ENCODE data around the gene KRTAP5-2.
A peak's percentile ranks its signal among the peaks of the same experiment; 100 is the strongest.
"Not testable (repeated sequence)": the region's sequence is repeated elsewhere in the genome, so short reads cannot be mapped to it uniquely, and the experiment has no call there.

KRTAP5-2 gene

DNA sequence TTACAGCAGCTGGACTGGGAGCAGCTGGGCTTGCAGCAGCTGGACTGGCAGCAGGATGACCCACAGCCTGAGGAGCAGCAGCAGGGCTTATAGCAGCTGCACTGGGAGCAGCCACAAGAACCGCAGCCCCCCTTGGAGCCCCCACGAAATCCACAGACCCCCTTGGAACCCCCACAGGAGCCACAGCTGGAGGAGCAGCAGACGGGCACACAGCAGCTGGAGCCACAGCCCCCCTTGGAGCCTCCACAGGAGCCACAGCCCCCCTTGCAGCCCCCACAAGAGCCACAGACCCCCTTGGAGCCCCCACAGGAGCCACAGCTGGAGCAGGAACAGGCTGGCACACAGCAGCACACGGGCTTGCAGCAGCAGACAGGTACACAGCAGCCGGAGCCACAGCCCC lies 9.8 kb upstream of the KRTAP5-2 start:
- H3K4me1 Mint-ChIP-seq: peaks cover 17% of the 10 kb centered on the region
- DNase-seq (ENCODE audit: low spot score in 2 of 2); H3K4me3 Mint-ChIP-seq; ATAC-seq (ENCODE audit: low read depth); H3K36me3 Mint-ChIP-seq; H3K9me3 Mint-ChIP-seq; H3K27ac Mint-ChIP-seq; H3K27me3 Mint-ChIP-seq: not testable (repeated sequence)

DNA sequence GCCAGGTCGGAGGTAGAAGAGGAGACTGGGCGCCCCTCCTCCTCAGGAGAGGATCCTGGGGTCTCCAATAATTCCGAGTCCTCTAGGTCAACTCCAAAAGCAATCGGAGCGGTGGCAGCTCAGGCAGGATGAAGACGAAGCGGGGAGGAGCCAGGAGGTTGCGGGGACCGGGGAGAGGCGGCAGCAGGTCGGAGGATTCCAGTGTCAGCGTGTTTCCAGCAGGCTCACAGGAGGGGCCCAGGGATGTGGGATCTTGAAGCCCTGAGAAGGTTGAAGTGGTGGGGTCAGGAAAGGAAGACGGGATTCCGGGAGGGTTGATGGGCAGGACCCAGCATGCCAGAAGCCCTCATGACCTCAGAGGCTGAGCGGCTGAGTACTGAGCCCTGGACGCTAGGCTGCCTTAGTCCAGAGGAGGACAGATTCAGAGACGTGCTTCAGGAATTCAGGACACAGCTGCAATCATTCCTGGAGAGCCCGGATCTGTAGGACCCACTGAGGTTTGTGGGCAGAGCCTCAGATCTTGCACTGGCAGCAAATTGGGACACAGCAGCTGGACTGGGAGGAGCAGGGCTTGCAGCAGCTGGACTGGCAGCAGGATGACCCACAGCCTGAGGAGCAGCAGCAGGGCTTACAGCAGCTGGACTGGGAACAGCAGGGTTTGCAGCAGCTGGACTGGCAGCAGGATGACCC lies 9.2 kb upstream of the KRTAP5-2 start:
- peaks cover 17% of the 10 kb centered on the region for H3K4me1 Mint-ChIP-seq
- not testable (repeated sequence) for ATAC-seq (ENCODE audit: low read depth); DNase-seq (ENCODE audit: low spot score in 2 of 2); H3K36me3 Mint-ChIP-seq; H3K4me3 Mint-ChIP-seq; H3K27ac Mint-ChIP-seq; H3K27me3 Mint-ChIP-seq; H3K9me3 Mint-ChIP-seq

DNA sequence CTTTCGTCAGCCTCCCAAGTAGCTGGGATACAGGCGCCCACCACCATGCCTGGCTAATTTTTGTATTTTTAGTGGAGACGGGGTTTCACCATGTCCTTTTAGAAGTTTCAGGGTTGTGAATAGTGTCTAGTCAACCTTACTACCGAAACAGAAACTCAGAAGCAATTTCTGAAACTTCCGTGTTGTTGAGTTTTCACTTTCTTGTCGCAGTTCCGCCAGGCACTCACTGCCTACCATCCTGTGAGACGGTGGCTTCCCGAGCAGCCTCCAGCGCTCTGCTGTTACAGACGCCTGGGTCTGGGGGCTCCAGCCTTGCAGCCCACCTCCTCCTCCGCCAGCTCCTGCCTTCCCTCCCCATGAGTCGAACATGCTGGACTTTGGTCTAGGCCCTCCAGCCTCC lies 7.8 kb upstream of the KRTAP5-2 start:
- ATAC-seq (ENCODE audit: low read depth): peak; percentile 91
- not testable (repeated sequence) for H3K36me3 Mint-ChIP-seq, H3K9me3 Mint-ChIP-seq, H3K27me3 Mint-ChIP-seq
- Mint-ChIP-seq H3K4me3 (peak overlapping the region; percentile 73), H3K4me1 (peaks cover 22% of the 10 kb centered on the region), H3K27ac (peak overlapping the region; percentile 94)
- DNase-seq (ENCODE audit: low spot score in 2 of 2): peak; percentile 49 to 60

DNA sequence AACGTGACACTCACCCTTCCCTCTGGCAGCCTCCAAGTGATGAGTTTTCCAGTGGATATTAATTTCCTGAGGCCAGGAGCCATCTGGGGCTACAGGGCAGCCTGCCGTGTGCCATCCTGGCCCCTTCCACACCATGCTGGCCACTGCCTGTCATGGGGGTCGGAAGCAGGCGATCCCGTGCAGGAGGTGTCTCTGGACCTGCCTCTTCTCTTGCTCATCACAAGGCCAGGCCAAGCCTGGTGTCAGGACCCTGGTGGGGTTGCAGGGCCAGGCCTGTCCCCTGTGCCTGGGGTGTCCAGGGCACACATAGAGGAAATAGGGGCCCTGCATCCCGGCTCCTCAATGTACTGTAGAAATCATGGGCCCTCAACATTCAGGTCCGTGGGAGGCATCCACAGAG lies 6.6 kb upstream of the KRTAP5-2 start:
- Mint-ChIP-seq H3K4me1 (peaks cover 26% of the 10 kb centered on the region), H3K36me3 (no peaks in the 10 kb centered on the region), H3K27me3 (no peaks in the 10 kb centered on the region), H3K4me3 (no peak overlapping the region), H3K27ac (no peak overlapping the region), H3K9me3 (no peaks in the 10 kb centered on the region)
- DNase-seq (ENCODE audit: low spot score in 2 of 2) (no peak), ATAC-seq (ENCODE audit: low read depth) (no peak)

DNA sequence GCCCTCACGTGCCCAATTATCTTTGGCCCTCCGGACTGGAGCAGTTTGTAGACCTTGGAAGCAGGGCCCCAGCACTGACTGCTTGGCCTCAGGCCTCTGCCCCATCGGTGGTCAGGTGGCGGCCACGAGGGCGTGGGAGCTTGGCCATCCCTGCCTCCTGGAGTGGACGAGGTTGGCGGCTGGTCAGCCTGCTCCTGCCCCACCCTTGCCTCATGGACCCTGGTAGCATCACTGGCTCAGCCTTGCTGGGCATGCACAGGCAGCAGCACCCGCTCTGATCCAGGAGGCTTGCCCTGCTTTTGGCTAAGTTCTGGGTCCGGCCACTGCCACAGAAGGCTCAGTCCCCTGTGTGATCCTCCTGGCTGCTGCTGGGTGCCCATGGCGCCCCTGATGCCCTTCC lies 6.1 kb upstream of the KRTAP5-2 start:
- H3K27me3 Mint-ChIP-seq: no peaks in the 10 kb centered on the region

DNA sequence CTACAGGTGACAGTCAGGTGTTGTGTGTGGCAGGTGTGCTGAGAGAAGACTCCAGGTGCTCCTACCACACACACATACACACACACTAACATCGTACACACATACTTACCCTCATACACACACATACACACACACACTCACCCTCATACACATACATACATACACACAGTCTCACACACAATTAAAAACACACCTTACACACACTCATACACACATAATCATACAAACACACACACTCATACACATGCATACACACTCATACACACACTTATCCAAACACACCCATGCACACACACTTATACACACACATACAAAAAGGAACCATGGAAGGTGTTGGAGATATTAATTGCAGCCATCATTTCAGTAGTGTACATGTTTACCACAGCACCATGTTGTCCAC lies 5.5 kb upstream of the KRTAP5-2 start:
- DNase-seq (ENCODE audit: low spot score in 2 of 2) (no peak), ATAC-seq (ENCODE audit: low read depth) (no peak)
- no peaks in the 10 kb centered on the region for H3K9me3 Mint-ChIP-seq
- no peak overlapping the region for H3K27ac Mint-ChIP-seq
- no peaks in the 10 kb centered on the region for H3K27me3 Mint-ChIP-seq
- H3K36me3 Mint-ChIP-seq: no peaks in the 10 kb centered on the region
- H3K4me1 Mint-ChIP-seq: peaks cover 26% of the 10 kb centered on the region
- no peak overlapping the region for H3K4me3 Mint-ChIP-seq

More for the DNA sequence above, 6.1 kb upstream of the KRTAP5-2 start:
- Mint-ChIP-seq H3K4me3 (no peak overlapping the region), H3K36me3 (no peaks in the 10 kb centered on the region), H3K4me1 (peaks cover 26% of the 10 kb centered on the region), H3K9me3 (no peaks in the 10 kb centered on the region), H3K27ac (no peak overlapping the region)
- ATAC-seq (ENCODE audit: low read depth) (no peak), DNase-seq (ENCODE audit: low spot score in 2 of 2) (no peak)

DNA sequence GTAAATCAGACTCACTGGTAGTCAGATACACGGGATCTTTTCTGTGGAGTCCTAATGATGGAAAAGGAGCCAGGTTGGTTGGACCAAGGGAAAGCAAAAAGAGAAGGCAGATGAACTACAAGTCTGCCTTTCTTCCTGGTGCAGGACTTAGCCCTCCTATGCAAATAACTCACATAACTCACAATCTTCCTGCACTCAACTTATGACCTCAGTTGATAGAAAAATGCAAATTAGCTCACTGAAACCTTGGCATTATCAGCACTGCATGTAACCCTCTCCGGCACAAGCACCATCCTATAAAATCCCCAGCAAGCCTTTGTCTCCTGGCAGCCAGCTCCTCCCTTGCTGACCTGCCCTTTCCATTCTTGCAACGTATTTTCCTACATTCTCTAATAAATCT lies 3.6 kb upstream of the KRTAP5-2 start:
- not testable (repeated sequence) for H3K27ac Mint-ChIP-seq; DNase-seq (ENCODE audit: low spot score in 2 of 2); H3K36me3 Mint-ChIP-seq; H3K9me3 Mint-ChIP-seq; H3K27me3 Mint-ChIP-seq
- ATAC-seq (ENCODE audit: low read depth): peak; percentile 83
- H3K4me3 Mint-ChIP-seq: peak overlapping the region; percentile 59
- H3K4me1 Mint-ChIP-seq: peaks cover 26% of the 10 kb centered on the region

DNA sequence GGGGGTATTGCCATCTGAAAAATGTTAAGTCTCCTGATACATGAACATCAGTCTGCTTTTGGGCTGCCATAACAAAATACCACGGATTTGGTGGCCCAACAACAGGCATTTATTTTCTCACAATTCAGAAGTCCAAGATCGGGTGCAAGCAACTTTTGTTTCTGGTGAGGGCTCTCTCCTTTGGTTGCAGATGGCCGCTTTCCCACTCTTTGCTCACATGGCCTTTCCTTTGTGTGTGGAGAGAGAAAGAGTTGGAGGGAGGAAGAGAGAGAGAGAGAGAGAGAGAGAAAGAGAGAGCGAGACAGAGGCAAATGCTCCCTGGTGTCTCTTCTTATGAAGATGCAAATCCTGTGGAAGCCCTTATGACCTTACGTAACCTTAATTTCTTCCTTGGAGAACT lies 2.5 kb upstream of the KRTAP5-2 start:
- ATAC-seq (ENCODE audit: low read depth) (no peak), DNase-seq (ENCODE audit: low spot score in 2 of 2) (no peak)
- Mint-ChIP-seq H3K4me3 (no peak overlapping the region), H3K4me1 (peaks cover 19% of the 10 kb centered on the region), H3K27ac (no peak overlapping the region), H3K36me3 (peaks cover 5% of the 10 kb centered on the region), H3K9me3 (no peaks in the 10 kb centered on the region), H3K27me3 (peaks cover 6% of the 10 kb centered on the region)

DNA sequence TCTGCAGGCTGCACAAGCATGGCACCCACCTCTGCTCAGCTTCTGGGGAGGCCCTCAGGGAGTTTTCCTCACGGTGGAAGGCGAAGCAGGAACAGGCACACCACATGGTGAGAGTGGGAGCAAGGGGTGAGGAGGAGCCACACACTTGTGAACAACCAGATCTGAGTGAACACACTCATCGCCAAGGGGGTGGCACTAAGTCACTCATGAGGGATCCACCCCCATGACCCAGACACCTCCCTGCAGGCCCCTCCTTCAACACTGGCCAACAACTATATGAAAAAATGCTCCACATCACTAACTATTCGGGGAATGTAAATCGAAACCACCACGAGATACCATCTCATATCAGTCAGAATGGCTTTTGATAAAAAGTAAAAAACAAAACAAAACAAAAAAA lies 722 bp upstream of the KRTAP5-2 start:
- peaks cover 5% of the 10 kb centered on the region for H3K36me3 Mint-ChIP-seq
- H3K4me1 Mint-ChIP-seq: peaks cover 25% of the 10 kb centered on the region
- no peak for ATAC-seq (ENCODE audit: low read depth)
- DNase-seq (ENCODE audit: low spot score in 2 of 2): no peak
- peaks cover 6% of the 10 kb centered on the region for H3K27me3 Mint-ChIP-seq
- H3K4me3 Mint-ChIP-seq: no peak overlapping the region
- no peak overlapping the region for H3K27ac Mint-ChIP-seq
- no peaks in the 10 kb centered on the region for H3K9me3 Mint-ChIP-seq

DNA sequence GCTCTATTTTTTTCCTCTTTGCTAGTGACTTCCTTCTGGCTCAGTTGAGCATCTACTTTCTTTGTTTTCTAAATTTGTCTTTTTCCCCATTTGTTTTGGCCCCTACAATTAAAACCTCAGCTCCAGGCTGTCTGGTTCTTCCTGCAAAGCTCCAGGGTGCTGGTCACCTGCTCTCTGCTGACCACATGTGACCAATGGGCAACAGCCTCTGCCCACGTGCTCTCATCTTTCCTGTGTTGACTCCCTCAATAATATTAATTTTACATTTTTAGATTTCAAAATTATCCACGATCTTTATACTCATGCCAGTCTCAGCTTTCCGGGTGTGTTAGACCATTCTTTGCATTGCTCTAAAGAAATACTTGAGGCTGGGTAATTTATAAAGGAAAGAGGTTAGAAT lies 312 bp upstream of the KRTAP5-2 start:
- not testable (repeated sequence) for H3K27me3 Mint-ChIP-seq; ATAC-seq (ENCODE audit: low read depth); H3K4me3 Mint-ChIP-seq; H3K27ac Mint-ChIP-seq; H3K9me3 Mint-ChIP-seq; H3K36me3 Mint-ChIP-seq; DNase-seq (ENCODE audit: low spot score in 2 of 2)
- H3K4me1 Mint-ChIP-seq: peaks cover 22% of the 10 kb centered on the region

DNA sequence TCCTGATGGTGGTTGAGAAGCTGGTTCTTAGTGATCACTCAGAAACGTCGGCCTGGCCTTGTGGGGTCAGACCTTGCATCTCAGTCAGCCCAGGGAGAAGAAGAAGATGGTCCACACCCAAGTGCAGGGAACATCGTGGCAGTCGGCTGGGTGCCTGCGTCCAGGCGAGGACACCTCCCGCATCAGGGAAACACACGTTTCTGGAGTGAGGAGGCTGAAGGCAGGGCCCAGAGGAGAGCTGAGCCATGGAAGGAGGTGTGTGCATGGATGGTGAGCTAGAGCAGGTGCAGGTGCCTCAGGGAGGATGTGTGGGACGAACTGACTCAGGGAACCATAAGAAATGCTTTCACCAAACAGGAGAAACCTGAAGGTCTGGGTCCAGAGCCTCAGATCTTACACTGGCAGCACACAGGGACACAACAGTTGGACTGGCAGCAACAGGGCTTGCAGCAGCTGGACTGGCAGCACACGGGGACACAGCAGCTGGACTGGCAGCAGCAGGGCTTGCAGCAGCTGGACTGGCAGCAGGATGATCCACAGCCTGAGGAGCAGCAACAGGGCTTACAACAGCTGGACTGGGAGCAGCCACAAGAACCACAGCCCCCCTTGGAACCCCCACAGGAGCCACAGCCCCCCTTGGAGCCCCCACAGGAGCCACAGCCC lies 632 bp downstream of the KRTAP5-2 start:
- Mint-ChIP-seq H3K36me3 (peaks cover 5% of the 10 kb centered on the region), H3K9me3 (no peaks in the 10 kb centered on the region), H3K27ac (no peak overlapping the region), H3K27me3 (peaks cover 6% of the 10 kb centered on the region), H3K4me3 (no peak overlapping the region), H3K4me1 (peaks cover 18% of the 10 kb centered on the region)
- DNase-seq (ENCODE audit: low spot score in 2 of 2) (no peak), ATAC-seq (ENCODE audit: low read depth) (no peak)

DNA sequence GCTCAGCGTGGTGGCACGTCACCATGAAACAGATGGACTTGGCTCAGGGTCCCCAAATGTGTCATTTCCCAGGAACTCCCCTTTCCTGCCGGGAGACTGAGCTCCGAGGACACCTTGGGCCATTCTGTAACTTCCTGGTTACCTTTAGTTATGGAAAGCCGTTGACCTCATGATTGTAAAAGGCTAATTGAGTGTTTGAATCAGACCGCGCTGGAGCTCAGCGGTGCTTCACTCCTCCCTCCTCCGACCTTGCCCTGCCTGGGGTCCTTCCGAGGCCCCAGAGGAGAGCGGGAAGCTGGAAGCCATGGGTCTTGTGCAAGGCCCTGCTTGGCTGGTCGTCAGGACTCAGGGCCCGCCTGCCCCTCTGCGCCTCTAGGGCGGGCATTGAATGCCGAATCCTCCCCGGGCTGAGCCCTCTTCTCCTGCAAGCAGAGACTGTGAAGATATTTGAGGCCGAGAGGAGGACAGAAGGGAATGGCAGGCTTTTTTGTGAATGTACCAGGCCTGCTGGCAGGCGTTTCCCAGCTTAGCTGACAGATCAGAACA lies 1.4 kb downstream of the KRTAP5-2 start:
- peaks cover 15% of the 10 kb centered on the region for H3K4me1 Mint-ChIP-seq
- not testable (repeated sequence) for H3K36me3 Mint-ChIP-seq; DNase-seq (ENCODE audit: low spot score in 2 of 2); ATAC-seq (ENCODE audit: low read depth); H3K27me3 Mint-ChIP-seq; H3K27ac Mint-ChIP-seq; H3K4me3 Mint-ChIP-seq; H3K9me3 Mint-ChIP-seq

DNA sequence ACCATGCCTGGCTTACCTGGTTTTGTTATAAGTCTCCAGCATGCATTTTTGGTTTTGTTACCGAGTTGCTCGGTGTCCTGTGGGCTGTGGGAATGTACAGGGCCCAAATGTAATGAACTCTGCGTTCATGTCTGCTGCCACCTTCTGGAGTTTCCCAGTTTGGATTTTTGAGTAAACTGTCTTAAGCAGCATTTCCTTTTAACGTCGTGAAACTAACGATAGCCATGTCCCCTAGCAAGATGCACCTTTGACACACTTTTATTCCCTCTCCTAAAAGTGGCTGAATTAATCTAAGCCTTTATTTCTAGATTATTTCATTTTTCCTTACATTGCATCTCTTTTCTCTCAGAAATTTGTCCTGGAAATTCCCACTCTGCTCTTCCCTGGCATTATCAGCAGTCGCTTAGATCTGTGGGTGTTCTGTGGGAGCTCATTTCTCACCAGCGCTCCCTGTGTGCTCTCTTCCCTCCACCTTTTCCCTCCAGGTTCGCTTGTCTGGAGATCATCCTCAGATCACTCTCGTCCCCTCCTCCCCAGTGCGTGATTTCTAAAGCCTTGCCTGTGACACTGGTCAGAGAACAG lies 2.0 kb downstream of the KRTAP5-2 start:
- not testable (repeated sequence) for H3K9me3 Mint-ChIP-seq; DNase-seq (ENCODE audit: low spot score in 2 of 2); H3K36me3 Mint-ChIP-seq; H3K27me3 Mint-ChIP-seq; ATAC-seq (ENCODE audit: low read depth); H3K4me3 Mint-ChIP-seq
- peak overlapping the region; percentile 18 for H3K27ac Mint-ChIP-seq
- H3K4me1 Mint-ChIP-seq: peaks cover 13% of the 10 kb centered on the region

DNA sequence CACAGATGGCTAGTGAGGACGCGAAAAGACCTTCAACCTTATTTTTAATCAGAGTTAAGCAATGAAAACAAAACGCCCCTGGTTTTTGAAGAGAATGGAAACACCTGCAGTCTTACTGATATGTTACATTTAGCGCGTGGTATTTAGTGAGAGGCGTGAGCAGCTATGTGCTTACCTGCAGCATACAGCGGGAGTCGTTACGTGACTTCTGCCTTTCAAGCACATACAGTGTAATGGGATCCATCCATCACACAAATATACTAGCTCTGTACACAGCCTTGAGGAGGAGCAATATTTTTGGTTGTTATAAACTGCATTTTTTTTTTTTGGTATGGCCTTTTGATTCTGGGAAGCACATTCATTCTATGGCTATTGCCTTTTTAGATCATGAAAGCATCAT lies 5.5 kb downstream of the KRTAP5-2 start:
- H3K36me3 Mint-ChIP-seq: peaks cover 10% of the 10 kb centered on the region
- H3K4me1 Mint-ChIP-seq: peaks cover 23% of the 10 kb centered on the region
- H3K27me3 Mint-ChIP-seq: peaks cover 8% of the 10 kb centered on the region
- DNase-seq (ENCODE audit: low spot score in 2 of 2) (no peak), ATAC-seq (ENCODE audit: low read depth) (no peak)
- no peak overlapping the region for H3K27ac Mint-ChIP-seq
- H3K9me3 Mint-ChIP-seq: peaks cover 7% of the 10 kb centered on the region
- H3K4me3 Mint-ChIP-seq: no peak overlapping the region
